ENCODE results near the gene EFCAB7. TPM values are rescaled to one million over a fixed set of nuclear protein-coding genes. Genes with fewer than 3 reads are reported as not detected.

Gene EFCAB7
- total RNA-seq, 1 experiment from 2014 or later = 3.0 TPM

- Histone ChIP-seq H3K9me3 (ENCODE audit: control insufficient read depth, low read depth, low read length) (no peaks in the 10 kb centered on the region), H2BK20ac (ENCODE audit: low read depth, low read length, poor library complexity, severe bottlenecking) (no peak overlapping the region), H3T11ph (ENCODE audit: low read length) (no peak overlapping the region), H3K27ac (ENCODE audit: insufficient read length, low read depth, low read length) (no peak overlapping the region), H3K79me1 (ENCODE audit: insufficient read depth, low read depth, low read length, poor library complexity, severe bottlenecking) (no peaks in the 10 kb centered on the region), H2AK5ac (ENCODE audit: insufficient read length, low read length) (no peak overlapping the region), H3K27me3 (ENCODE audit: insufficient read depth, low read length) (no peaks in the 10 kb centered on the region; the same call in 1 of the 2 replicates), H4K20me1 (ENCODE audit: control insufficient read depth, insufficient read depth, insufficient read length) (no peaks in the 10 kb centered on the region), H3K4ac (ENCODE audit: low read depth, low read length) (no peak overlapping the region; the same call in 1 of the 2 replicates), H4K8ac (replicated peaks; ENCODE audit: insufficient read length, low read depth, low read length) (no peak overlapping the region), H3K4me2 (ENCODE audit: insufficient read depth, insufficient read length, low read length) (no peak overlapping the region), H3K79me2 (ENCODE audit: insufficient read depth, low read length) (no peaks in the 10 kb centered on the region; the same call in 1 of the 2 replicates), H2BK12ac (ENCODE audit: insufficient read length, low read depth, low read length) (no peak overlapping the region), H2BK15ac (ENCODE audit: low read depth, low read length) (no peak overlapping the region), H2BK5ac (ENCODE audit: insufficient read length, low read length) (no peak overlapping the region), H3K14ac (ENCODE audit: insufficient read depth, low read length) (no peak overlapping the region), H3K23me2 (ENCODE audit: insufficient read length, low read depth, low read length, poor library complexity, severe bottlenecking) (no peaks in the 10 kb centered on the region), H4K5ac (ENCODE audit: insufficient read length, low read depth, low read length) (no peak overlapping the region), H3K23ac (ENCODE audit: insufficient read length, low read depth, low read length) (no peak overlapping the region), H3K4me1 (ENCODE audit: insufficient read depth, low read length) (no peaks in the 10 kb centered on the region), H2BK120ac (ENCODE audit: low read depth, low read length, poor library complexity, severe bottlenecking) (no peak overlapping the region), H2AFZ (ENCODE audit: low read length) (no peak overlapping the region), H3K9ac (ENCODE audit: extremely low read depth, insufficient read length, low read length) (no peak overlapping the region), H4K91ac (ENCODE audit: insufficient read length, low read depth, low read length) (no peak overlapping the region), H3K56ac (ENCODE audit: insufficient read length, low read depth, low read length) (no peak overlapping the region), H3K18ac (ENCODE audit: insufficient read length, low read depth, low read length) (no peak overlapping the region)
- WGBS (ENCODE audit: extremely low coverage, insufficient read length, low lambda C conversion rate) = no CpG with 5 or more reads among the region's 7 CpGs
- peaks cover 3% of the 10 kb centered on the region; the same call in 1 of the 2 replicates for H3K27me3 Mint-ChIP-seq (ENCODE audit: low read depth)
- H3K27ac Mint-ChIP-seq = no peak overlapping the region
- no peak for DNase-seq
- TF ChIP-seq CTCF (conservative IDR thresholded peaks at IDR 0.05) = no peak
- H3K9me3 Mint-ChIP-seq = no peaks in the 10 kb centered on the region
- H3K36me3 Mint-ChIP-seq (ENCODE audit: insufficient read depth in 1 of 3, low read depth in 3 of 3) = peaks cover 0 to 2% (median 0%) of the 10 kb centered on the region in 3 experiments; a peak in 1 of 7 replicates
- H3K4me3 Mint-ChIP-seq = no peak overlapping the region
- H3K4me1 Mint-ChIP-seq = peaks cover 11 to 12% of the 10 kb centered on the region in 2 experiments
Observed at GRCh38 chr1:63607322-63607721, 84.0 kb downstream of the EFCAB7 start.
